ENCODE data around the gene IL17REL.
A peak's percentile ranks its signal among the peaks of the same experiment; 100 is the strongest.

IL17REL gene

GRCh38 chr22:49977578-49977977 lies 35.0 kb downstream of the IL17REL start:
- H3K4me3 ChIP-seq (ENCODE audit: low read length): no peak overlapping the region
- no peak overlapping the region for H3K9ac ChIP-seq (ENCODE audit: low read length)
- no peaks in the 10 kb centered on the region for H3K36me3 ChIP-seq (ENCODE audit: control insufficient read depth, insufficient read depth, low read length)
- H3K27me3 ChIP-seq (ENCODE audit: control insufficient read depth, insufficient read depth, low read length): peaks cover 1% of the 10 kb centered on the region
- no peaks in the 10 kb centered on the region for H3K9me3 ChIP-seq (ENCODE audit: control insufficient read depth, low read length)
- H3K4me1 ChIP-seq (ENCODE audit: control insufficient read depth, insufficient read depth, low read length): no peaks in the 10 kb centered on the region

GRCh38 chr22:49976439-49977175 lies 36.0 kb downstream of the IL17REL start:
- no peak overlapping the region for H3K4me3 ChIP-seq (ENCODE audit: low read length)
- no peak overlapping the region for H3K9ac ChIP-seq (ENCODE audit: low read length)
- H3K27me3 ChIP-seq (ENCODE audit: control insufficient read depth, insufficient read depth, low read length): no peaks in the 10 kb centered on the region
- H3K4me1 ChIP-seq (ENCODE audit: control insufficient read depth, insufficient read depth, low read length): peaks cover 6% of the 10 kb centered on the region
- H3K9me3 ChIP-seq (ENCODE audit: control insufficient read depth, low read length): no peaks in the 10 kb centered on the region
- no peaks in the 10 kb centered on the region for H3K36me3 ChIP-seq (ENCODE audit: control insufficient read depth, insufficient read depth, low read length)

DNA sequence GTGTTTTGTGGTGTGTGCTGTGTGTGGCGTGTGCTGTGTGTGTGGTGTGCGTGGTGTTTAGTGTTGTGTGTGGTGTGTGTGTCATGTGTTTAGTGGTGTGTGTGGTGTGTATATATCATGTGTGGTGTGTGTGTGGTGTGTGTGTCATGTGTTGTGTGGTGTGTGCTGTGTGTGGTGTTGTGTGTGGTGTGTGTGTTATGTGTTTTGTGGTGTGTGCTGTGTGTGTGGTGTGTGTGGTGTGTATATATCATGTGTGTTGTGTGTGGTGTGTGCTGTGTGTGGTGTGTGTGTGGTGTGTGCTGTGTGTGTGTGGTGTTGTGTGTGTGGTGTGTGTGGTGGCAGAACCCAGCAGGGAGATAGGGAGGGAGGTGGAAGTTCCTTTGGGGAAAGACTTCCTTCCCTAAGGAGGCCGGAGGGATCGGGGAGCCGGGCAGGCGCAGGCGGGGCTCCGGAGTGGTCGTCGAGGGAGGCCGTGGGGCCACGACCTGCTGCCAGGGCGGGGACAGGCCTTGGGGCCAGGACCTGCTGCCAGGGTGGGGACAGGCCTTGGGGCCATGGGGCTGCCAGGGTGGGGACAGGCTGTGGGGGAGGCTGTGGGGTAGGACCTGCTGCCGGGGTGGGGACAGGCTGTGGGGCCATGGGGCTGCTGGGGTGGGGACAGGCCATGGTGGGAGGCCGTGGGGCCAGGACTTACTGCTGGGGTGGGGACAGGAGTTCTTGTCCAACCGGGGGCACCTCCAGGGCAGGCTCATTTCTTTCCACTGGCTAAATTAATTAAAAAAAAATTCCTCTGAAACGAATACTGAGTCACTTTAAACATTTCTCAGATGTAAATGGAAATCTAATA lies 36.8 kb downstream of the IL17REL start:
- Histone ChIP-seq H3K9ac (ENCODE audit: low read length) (no peak overlapping the region), H3K36me3 (ENCODE audit: control insufficient read depth, insufficient read depth, low read length) (no peaks in the 10 kb centered on the region), H3K27me3 (ENCODE audit: control insufficient read depth, insufficient read depth, low read length) (no peaks in the 10 kb centered on the region), H3K4me3 (ENCODE audit: low read length) (no peak overlapping the region), H3K9me3 (ENCODE audit: control insufficient read depth, low read length) (no peaks in the 10 kb centered on the region), H3K4me1 (ENCODE audit: control insufficient read depth, insufficient read depth, low read length) (peaks cover 11% of the 10 kb centered on the region)

DNA sequence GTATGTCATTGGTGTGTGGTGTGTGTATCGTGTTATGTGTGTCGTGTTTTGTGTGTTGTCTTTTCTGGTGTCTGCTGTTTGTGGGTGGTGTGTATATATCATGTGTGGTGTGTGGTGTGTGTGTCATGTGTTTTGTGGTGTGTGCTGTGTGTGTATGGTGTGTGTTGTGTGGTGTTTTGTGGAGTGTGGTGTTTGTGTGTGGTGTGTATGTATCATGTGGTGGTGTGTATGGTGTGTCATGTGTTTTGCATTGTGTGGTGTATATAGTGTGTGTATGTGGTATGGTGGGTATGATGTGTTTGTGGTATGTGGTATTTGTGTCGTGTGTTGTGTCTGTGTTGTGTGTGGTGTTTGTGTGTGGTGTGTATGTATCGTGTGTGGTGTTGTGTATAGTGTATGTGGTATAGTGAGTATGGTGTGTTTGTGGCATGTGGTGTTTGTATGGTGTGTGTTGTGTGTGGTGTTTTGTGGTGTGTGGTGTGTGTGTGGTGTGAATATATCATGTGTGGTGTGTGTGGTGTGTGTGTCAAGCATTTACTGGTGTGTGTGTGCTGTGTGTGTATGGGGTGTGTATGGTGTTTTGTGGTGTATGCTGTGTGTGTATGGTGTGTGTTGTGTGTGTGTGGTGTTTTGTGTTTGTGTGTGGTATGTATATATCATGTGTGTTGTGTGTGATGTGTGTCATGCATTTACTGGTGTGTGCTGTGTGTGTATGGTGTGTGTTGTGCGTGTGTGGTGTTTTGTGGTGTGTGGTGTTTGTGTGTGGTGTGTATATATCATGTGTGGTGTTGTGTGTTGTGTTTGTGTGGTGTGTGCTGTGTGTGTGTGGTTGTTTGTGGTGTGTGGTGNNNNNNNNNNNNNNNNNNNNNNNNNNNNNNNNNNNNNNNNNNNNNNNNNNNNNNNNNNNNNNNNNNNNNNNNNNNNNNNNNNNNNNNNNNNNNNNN lies 39.3 kb downstream of the IL17REL start:
- Histone ChIP-seq H3K36me3 (ENCODE audit: control insufficient read depth, insufficient read depth, low read length) (no peaks in the 10 kb centered on the region), H3K27me3 (ENCODE audit: control insufficient read depth, insufficient read depth, low read length) (no peaks in the 10 kb centered on the region), H3K4me1 (ENCODE audit: control insufficient read depth, insufficient read depth, low read length) (peaks cover 26% of the 10 kb centered on the region), H3K4me3 (ENCODE audit: low read length) (no peak overlapping the region), H3K9me3 (ENCODE audit: control insufficient read depth, low read length) (no peaks in the 10 kb centered on the region), H3K9ac (ENCODE audit: low read length) (no peak overlapping the region)

DNA sequence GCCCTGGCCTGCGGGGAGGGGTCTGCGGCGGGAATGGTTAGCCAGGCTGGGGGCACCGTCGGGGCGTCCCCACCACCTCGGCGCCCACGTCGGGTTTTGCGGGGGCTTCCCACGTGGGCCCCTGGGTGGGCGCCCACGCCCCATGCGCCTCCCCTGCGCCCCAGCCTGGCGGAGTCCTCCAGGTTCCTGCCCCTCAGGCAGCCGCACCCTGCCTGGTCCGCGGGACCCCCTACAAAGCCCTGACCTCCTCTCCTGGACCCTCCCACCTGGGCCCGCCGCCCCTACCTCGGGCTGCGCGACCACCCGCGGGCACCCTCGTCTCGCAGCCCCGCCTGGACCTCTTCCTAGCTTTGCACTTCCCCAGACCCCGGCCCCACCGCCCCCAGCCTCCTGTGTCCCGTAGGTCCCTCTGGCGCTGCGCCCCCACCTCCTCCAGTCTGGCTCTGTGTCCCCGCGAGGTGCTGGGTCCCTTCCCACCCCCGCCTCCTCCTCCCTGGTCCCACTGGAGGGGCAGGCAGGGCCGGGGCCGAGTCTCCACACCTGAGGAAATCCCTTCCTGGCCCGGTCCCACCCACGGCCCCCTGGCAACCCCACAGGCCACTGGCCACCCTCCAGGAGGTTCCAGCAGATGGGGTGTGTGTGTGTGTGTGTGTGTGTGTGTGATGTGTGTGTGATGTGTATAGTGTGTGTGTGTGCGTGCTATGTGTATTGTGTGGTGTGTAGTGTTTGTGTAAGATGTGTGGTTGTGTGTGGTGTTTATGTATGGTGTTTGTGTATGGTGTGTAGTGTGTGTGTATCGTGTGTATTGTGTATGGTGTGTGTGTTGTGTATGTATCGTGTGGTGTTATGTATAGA lies 40.2 kb downstream of the IL17REL start:
- no peaks in the 10 kb centered on the region for H3K27me3 ChIP-seq (ENCODE audit: control insufficient read depth, insufficient read depth, low read length)
- no peaks in the 10 kb centered on the region for H3K9me3 ChIP-seq (ENCODE audit: control insufficient read depth, low read length)
- H3K4me1 ChIP-seq (ENCODE audit: control insufficient read depth, insufficient read depth, low read length): peaks cover 35% of the 10 kb centered on the region
- H3K36me3 ChIP-seq (ENCODE audit: control insufficient read depth, insufficient read depth, low read length): no peaks in the 10 kb centered on the region
- no peak overlapping the region for H3K9ac ChIP-seq (ENCODE audit: low read length)
- no peak overlapping the region for H3K4me3 ChIP-seq (ENCODE audit: low read length)

- H3K27me3 ChIP-seq (ENCODE audit: control insufficient read depth, insufficient read depth, low read length): no peaks in the 10 kb centered on the region
- no peaks in the 10 kb centered on the region for H3K9me3 ChIP-seq (ENCODE audit: control insufficient read depth, low read length)
- peaks cover 44% of the 10 kb centered on the region for H3K4me1 ChIP-seq (ENCODE audit: control insufficient read depth, insufficient read depth, low read length)
- peak overlapping the region; percentile 32 for H3K9ac ChIP-seq (ENCODE audit: low read length)
- H3K4me3 ChIP-seq (ENCODE audit: low read length): no peak overlapping the region
- no peaks in the 10 kb centered on the region for H3K36me3 ChIP-seq (ENCODE audit: control insufficient read depth, insufficient read depth, low read length)
These were observed 41.1 kb downstream of the IL17REL start for GRCh38 chr22:49971232-49972162.

DNA sequence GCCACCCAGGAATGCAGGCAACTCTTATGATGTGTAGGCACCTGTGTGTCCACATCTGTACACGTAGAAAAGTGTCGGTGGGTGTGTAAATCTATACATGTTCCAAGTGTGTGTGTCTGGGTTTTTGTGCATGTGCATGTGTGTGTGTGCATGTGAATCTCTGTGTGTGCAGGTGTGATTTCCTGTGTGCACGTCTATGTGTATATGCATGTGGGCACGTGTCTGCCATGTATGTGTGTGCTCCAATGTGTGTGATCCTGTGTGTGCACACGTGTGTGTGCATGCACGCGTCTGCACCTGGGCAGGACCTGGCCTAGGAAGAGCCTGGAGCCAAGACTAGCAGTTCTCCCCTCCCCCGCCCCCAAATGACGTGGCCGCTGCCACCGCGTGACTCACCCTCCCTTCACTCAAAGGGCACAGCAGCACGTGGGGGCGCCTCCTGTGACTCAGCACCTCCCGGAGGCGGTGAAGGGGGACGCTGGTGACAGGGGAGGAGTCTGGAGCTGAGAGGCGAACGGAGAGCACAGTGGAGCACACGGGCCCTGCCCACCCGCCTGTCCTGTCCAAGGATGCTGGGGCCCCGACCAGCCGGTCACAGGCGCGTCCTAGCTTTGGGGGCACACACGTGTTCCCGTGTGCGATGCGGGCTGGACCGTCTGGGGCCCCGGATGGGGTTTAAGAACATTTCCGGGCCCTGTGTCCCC lies 41.9 kb downstream of the IL17REL start:
- Histone ChIP-seq H3K27me3 (ENCODE audit: control insufficient read depth, insufficient read depth, low read length) (no peaks in the 10 kb centered on the region), H3K4me3 (ENCODE audit: low read length) (no peak overlapping the region), H3K9me3 (ENCODE audit: control insufficient read depth, low read length) (no peaks in the 10 kb centered on the region), H3K4me1 (ENCODE audit: control insufficient read depth, insufficient read depth, low read length) (peaks cover 52% of the 10 kb centered on the region), H3K9ac (ENCODE audit: low read length) (peak overlapping the region; percentile 32), H3K36me3 (ENCODE audit: control insufficient read depth, insufficient read depth, low read length) (no peaks in the 10 kb centered on the region)

GRCh38 chr22:49969751-49970527 lies 42.6 kb downstream of the IL17REL start:
- no peak overlapping the region for H3K4me3 ChIP-seq (ENCODE audit: low read length)
- H3K36me3 ChIP-seq (ENCODE audit: control insufficient read depth, insufficient read depth, low read length): no peaks in the 10 kb centered on the region
- H3K9me3 ChIP-seq (ENCODE audit: control insufficient read depth, low read length): no peaks in the 10 kb centered on the region
- peaks cover 60% of the 10 kb centered on the region for H3K4me1 ChIP-seq (ENCODE audit: control insufficient read depth, insufficient read depth, low read length)
- H3K27me3 ChIP-seq (ENCODE audit: control insufficient read depth, insufficient read depth, low read length): no peaks in the 10 kb centered on the region
- no peak overlapping the region for H3K9ac ChIP-seq (ENCODE audit: low read length)

DNA sequence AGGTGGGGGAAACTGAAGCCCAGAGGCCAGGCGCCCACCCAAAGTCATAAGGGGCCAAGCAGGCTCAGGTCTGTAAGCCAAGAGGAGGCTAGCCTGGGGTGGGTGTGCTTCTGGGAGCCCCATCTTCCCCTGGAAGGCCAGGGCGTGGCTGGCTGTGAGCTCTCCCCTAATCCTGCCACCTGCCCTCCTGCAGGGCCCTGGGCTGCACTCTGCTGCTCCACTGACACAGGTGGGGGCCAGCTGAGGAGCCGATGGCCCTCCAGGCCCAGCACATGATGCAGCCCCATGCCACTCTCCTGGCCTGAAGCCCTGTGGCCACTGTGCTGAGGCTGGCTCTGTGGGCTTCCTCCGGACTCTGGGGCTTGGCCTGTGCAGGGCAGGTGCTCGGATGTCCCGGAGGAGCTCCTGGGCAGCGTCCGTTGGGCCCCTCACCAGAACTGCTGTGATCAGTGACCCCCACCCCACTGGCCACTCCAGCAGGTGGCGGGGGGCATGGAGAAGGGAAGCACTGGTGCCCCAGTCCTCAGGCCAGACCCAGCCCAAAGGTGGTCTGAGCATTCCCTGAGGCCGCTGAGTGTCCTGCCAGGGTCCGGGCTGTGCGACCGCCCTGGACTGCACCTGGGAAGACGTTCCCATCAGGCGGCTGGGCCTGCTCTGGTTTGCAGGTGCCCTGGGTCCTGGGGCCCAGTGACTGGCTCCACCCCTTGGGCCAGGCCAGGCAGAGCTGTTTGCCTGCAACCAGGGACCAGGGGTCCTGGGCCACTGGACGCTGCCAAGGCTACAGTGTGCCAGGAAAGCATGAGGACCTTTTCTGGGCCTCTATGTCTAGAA lies 43.5 kb downstream of the IL17REL start:
- Histone ChIP-seq H3K9ac (ENCODE audit: low read length) (no peak overlapping the region), H3K27me3 (ENCODE audit: control insufficient read depth, insufficient read depth, low read length) (no peaks in the 10 kb centered on the region), H3K9me3 (ENCODE audit: control insufficient read depth, low read length) (no peaks in the 10 kb centered on the region), H3K4me1 (ENCODE audit: control insufficient read depth, insufficient read depth, low read length) (peaks cover 69% of the 10 kb centered on the region), H3K4me3 (ENCODE audit: low read length) (no peak overlapping the region), H3K36me3 (ENCODE audit: control insufficient read depth, insufficient read depth, low read length) (no peaks in the 10 kb centered on the region)
